KBM-7 (cell line): Measurements from ENCODE around the gene PRPF4.
A peak's percentile ranks its signal among the peaks of the same experiment; 100 is the strongest.

Source experiments
- DNase-seq: peaks from one replicate; pipeline ENCODE4 v3.0.0-alpha.2; 2015
- in situ Hi-C: fragments of 300-500 bp; cut with MboI; formaldehyde crosslinking; loops from 2 replicates; pipeline ENCODE4 v1.14.3; 2020; ENCODE audit warnings: low sequenced_read_pairs, low pct_unique_long_range_greater_than_20kb, mixed read lengths

PRPF4 gene

GRCh38 chr9:113302792-113303418 lies 27.4 kb downstream of the PRPF4 start, which contains the start of gene RNF183:
RNF183 (minus strand) TSS chr9:113303376; CDS start chr9:113298184, 5,192 bp downstream.
- in situ Hi-C loops = no loop called here
- DNase-seq = no peak

GRCh38 chr9:113306566-113306965 lies 31.1 kb downstream of the PRPF4 start:
- no peak for DNase-seq
- in situ Hi-C loops = no loop called here

- DNase-seq = no peak
- in situ Hi-C loops = no loop called here
Measured at GRCh38 chr9:113307396-113307975, 32.0 kb downstream of the PRPF4 start.

- in situ Hi-C loops = no loop called here
- peak; percentile 46 for DNase-seq
Measured at GRCh38 chr9:113309204-113309813, 33.9 kb downstream of the PRPF4 start.

- DNase-seq = no peak
- in situ Hi-C loops = no loop called here
Measured at GRCh38 chr9:113310538-113310937, 35.1 kb downstream of the PRPF4 start.

GRCh38 chr9:113311961-113312360 lies 36.5 kb downstream of the PRPF4 start:
- DNase-seq = no peak
- in situ Hi-C loops = no loop called here

- in situ Hi-C loops = no loop called here
- no peak for DNase-seq
Measured at GRCh38 chr9:113313261-113313660, 37.8 kb downstream of the PRPF4 start.

- no peak for DNase-seq
- in situ Hi-C loops = no loop called here
Measured at GRCh38 chr9:113315231-113315630, 39.8 kb downstream of the PRPF4 start.

GRCh38 chr9:113316030-113316429 lies 40.6 kb downstream of the PRPF4 start:
- DNase-seq = no peak
- in situ Hi-C loops = no loop called here

GRCh38 chr9:113317777-113318176 lies 42.3 kb downstream of the PRPF4 start:
- DNase-seq = no peak
- in situ Hi-C loops = no loop called here

GRCh38 chr9:113319054-113319453 lies 43.6 kb downstream of the PRPF4 start:
- in situ Hi-C loops = no loop called here
- DNase-seq = no peak

GRCh38 chr9:113320051-113320450 lies 44.6 kb downstream of the PRPF4 start:
- DNase-seq = no peak
- in situ Hi-C loops = no loop called here

- no peak for DNase-seq
- in situ Hi-C loops = no loop called here
Measured at GRCh38 chr9:113322671-113323070, 47.2 kb downstream of the PRPF4 start.

- in situ Hi-C loops = no loop called here
- DNase-seq = no peak
Measured at GRCh38 chr9:113326230-113326629, 50.8 kb downstream of the PRPF4 start.

- in situ Hi-C loops = no loop called here
- no peak for DNase-seq
Measured at GRCh38 chr9:113328045-113328782, 52.8 kb downstream of the PRPF4 start.

GRCh38 chr9:113331780-113332179 lies 56.3 kb downstream of the PRPF4 start:
- no peak for DNase-seq
- in situ Hi-C loops = no loop called here

GRCh38 chr9:113337714-113338113 lies 62.3 kb downstream of the PRPF4 start:
- in situ Hi-C loops = no loop called here
- DNase-seq = no peak

GRCh38 chr9:113340011-113340699 lies 64.7 kb downstream of the PRPF4 start, which contains the start of gene WDR31:
WDR31 (minus strand) TSS chr9:113340275; CDS start chr9:113332022, 8,253 bp downstream.
- in situ Hi-C loops = no loop called here
- peak; percentile 89 for DNase-seq

GRCh38 chr9:113341712-113342410 lies 66.4 kb downstream of the PRPF4 start:
- DNase-seq = peak; percentile 12
- in situ Hi-C loops = no loop called here
